GM23248 (cell line): ENCODE data around the gene LACTBL1.

Experiments used
- EZH2 ChIP-seq: fragments of 200-600 bp; sonication (generic); IDR thresholded peaks from 2 replicates; pipeline ENCODE4 v1.6.1; 2018; ENCODE audit warnings: antibody characterized with exemption, mild to moderate bottlenecking; ENCODE audit not compliant: insufficient read depth, poor library complexity, severe bottlenecking
- EZH2phosphoT487 ChIP-seq: fragments of 200-600 bp; sonication (generic); IDR thresholded peaks from 2 replicates; pipeline ENCODE4 v1.6.1; 2018; ENCODE audit warnings: antibody characterized with exemption, moderate library complexity, mild to moderate bottlenecking, low read depth; ENCODE audit not compliant: insufficient read depth

DNA sequence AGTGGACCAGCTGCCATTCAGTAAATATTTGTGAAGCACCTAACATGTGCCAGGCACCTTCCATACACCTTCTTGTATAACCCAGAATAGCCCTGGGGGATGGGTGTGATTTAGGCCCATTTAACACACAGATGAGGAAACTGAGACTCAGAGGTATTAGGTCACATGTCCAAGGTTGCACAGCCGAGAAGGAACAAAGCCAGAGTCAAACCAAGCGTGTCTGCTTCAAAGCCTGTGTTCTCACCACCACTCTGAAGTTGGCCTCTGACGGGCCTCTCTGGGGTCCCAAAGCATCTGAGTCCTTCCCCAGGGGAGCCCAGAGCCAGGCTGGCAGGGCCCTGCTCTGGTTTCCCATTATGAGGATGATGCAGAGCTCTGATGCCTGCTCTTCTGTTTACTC lies 65.1 kb downstream of the LACTBL1 start:
- TF ChIP-seq EZH2phosphoT487: no peak
- TF ChIP-seq EZH2: no peak
